GM12801 (cell line): ENCODE results near the gene LRRC26.

ENCODE experiments used
- CTCF ChIP-seq: IDR thresholded peaks from one replicate; pipeline ENCODE4 v1.5.1; 2011; ENCODE audit warnings: control low read depth; ENCODE audit not compliant: insufficient read length; ENCODE audit errors: extremely low read depth

LRRC26 gene

GRCh38 chr9:137136881-137137607, 32.8 kb downstream of the LRRC26 start:
- no peak for TF ChIP-seq CTCF

GRCh38 chr9:137136261-137136880, 33.5 kb downstream of the LRRC26 start:
- no peak for TF ChIP-seq CTCF

GRCh38 chr9:137134191-137134590, 35.7 kb downstream of the LRRC26 start:
- no peak for TF ChIP-seq CTCF

GRCh38 chr9:137130176-137130755, 39.6 kb downstream of the LRRC26 start:
- TF ChIP-seq CTCF = no peak

GRCh38 chr9:137129456-137130175, 40.2 kb downstream of the LRRC26 start:
- no peak for TF ChIP-seq CTCF

- TF ChIP-seq CTCF = no peak
Measured at GRCh38 chr9:137128862-137129455, 40.9 kb downstream of the LRRC26 start.
